Thoracic aorta (tissue), 2 donors: ENCODE results near the gene NWD2. TPM values are rescaled to one million over a fixed set of nuclear protein-coding genes. Genes with fewer than 3 reads are reported as not detected.

ENCODE experiments used
- ATAC-seq: fragments of 150-250 bp; one replicate; pipeline ENCODE4 v1.8.0; 2017; ENCODE audit warnings: low read depth; ENCODE audit not compliant: insufficient number of reproducible peaks, low FRiP score
- DNase-seq: peaks from one replicate; pipeline ENCODE4 v3.0.0-alpha.2; 2020; ENCODE audit warnings: low spot score
- H3K27ac ChIP-seq, 2 donors: fragments of 200-600 bp; sonication (generic); 1 replicate in 1 of 2; 2 replicates in 1 of 2; pipeline ENCODE4 v1.5.1; 2016; ENCODE audit warnings: mild to moderate bottlenecking in 2 of 2, moderate library complexity in 2 of 2
- H3K27me3 ChIP-seq: fragments of 200-600 bp; sonication (generic); replicated peaks from 2 replicates; pipeline ENCODE4 v1.6.0; 2016; ENCODE audit warnings: mild to moderate bottlenecking; ENCODE audit not compliant: insufficient read depth
- H3K36me3 ChIP-seq: fragments of 200-600 bp; sonication (generic); one replicate; pipeline ENCODE4 v1.5.1; 2016
- H3K4me1 ChIP-seq, 2 donors: fragments of 200-600 bp; sonication (generic); 1 replicate in 1 of 2; 2 replicates in 1 of 2; pipeline versions ENCODE4 v1.5.1 to v1.6.0; 2016; ENCODE audit warnings: low read depth in 2 of 2, mild to moderate bottlenecking in 1 of 2; ENCODE audit not compliant: control insufficient read depth in 1 of 2
- H3K4me3 ChIP-seq: fragments of 200-600 bp; sonication (generic); 2 replicates; pipeline ENCODE4 v1.5.1; 2016; ENCODE audit warnings: mild to moderate bottlenecking
- H3K9me3 ChIP-seq: fragments of 200-600 bp; sonication (generic); 2 replicates; pipeline ENCODE4 v1.5.1; 2016
- CTCF ChIP-seq: fragments of 200-600 bp; sonication (generic); IDR thresholded peaks from one replicate; pipeline ENCODE4 v1.5.1; 2019; ENCODE audit warnings: antibody characterized with exemption
- total RNA-seq, 2 donors: library from RNA; depleted of rRNA; stranded (reverse); fragments of >200 nt; gene quantifications; one replicate each; pipeline versions ENCODE4 v1.1.0 to v1.2.3, GENCODE V29; 2016

Gene NWD2
- total RNA-seq, 2 donors from 2014 or later, result not detected

DNA sequence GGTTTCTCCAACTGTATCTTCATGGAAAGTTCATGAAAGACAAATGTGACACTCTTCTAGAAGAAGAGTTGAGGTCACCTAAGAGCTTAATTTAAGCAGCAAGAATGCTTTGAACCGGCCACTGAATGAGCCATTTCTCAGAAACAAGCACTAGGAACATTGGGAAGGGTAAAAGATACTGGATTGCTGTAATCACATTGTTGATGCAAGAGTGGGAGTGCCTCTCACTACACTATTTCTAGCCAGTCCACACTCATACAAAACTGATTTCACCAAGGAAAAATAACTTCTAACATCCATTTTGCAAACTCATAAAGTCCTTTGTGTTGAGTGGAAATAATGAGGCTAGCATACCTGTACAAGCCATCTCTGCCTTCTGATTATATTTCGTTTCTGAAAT is 221.3 kb downstream of the NWD2 start:
- H3K9me3 ChIP-seq, result no peaks in the 10 kb centered on the region
- H3K4me3 ChIP-seq, result no peak overlapping the region
- no peaks in the 10 kb centered on the region for H3K27me3 ChIP-seq
- DNase-seq (no peak), ATAC-seq (no peak)
- H3K36me3 ChIP-seq, result no peaks in the 10 kb centered on the region
- TF ChIP-seq CTCF, result no peak
- H3K4me1 ChIP-seq, result no peaks in the 10 kb centered on the region
- H3K27ac ChIP-seq, result no peak overlapping the region

GRCh38 chr4:37467223-37467622 is 222.7 kb downstream of the NWD2 start:
- no peak overlapping the region for H3K4me3 ChIP-seq
- DNase-seq, result no peak
- TF ChIP-seq CTCF, result no peak
- no peak for ATAC-seq
- no peaks in the 10 kb centered on the region for H3K4me1 ChIP-seq
- no peaks in the 10 kb centered on the region for H3K36me3 ChIP-seq
- H3K9me3 ChIP-seq, result no peaks in the 10 kb centered on the region
- H3K27me3 ChIP-seq, result no peaks in the 10 kb centered on the region
- no peak overlapping the region for H3K27ac ChIP-seq

DNA sequence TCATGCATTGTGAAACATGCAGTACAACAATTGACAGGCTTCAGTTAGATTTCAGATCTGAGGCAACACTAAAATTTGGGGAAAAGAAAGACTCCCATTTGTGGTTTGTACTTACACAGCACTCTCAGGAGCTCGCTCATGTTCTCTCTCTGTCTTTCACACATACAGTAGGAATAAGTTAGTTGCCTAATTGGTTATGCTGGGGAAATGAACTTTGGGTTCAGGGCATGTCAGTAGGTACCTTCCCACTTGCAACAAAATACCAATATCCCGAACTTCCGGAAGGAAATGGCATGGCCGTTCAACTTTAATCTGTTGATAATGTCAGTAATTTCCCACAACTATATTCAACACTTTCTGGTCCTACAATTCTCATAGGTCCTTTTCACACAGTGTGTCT is 223.3 kb downstream of the NWD2 start:
- Histone ChIP-seq H3K4me3 (no peak overlapping the region), H3K9me3 (no peaks in the 10 kb centered on the region), H3K4me1 (no peaks in the 10 kb centered on the region), H3K36me3 (no peaks in the 10 kb centered on the region), H3K27me3 (no peaks in the 10 kb centered on the region), H3K27ac (no peak overlapping the region)
- DNase-seq, result no peak
- no peak for ATAC-seq
- TF ChIP-seq CTCF, result no peak

DNA sequence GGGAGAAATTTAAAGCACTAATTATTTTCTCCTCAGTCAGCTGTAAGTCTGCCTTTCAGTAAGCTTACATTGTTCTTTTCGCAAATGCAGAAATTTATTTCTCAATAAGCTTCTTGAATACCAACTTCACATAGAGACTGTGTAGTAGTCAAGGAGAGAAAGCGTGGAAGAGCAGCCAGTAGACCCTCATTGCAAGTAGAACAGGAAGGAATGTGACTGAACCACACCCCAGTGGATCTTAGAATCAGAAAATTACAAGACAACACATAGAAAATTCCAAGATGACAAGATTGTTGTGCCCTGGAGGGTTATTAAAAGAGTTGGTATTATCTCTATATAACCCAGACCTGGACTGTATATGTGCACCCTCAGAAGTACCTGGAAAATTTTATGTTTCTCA is 224.7 kb downstream of the NWD2 start:
- Histone ChIP-seq H3K27me3 (no peaks in the 10 kb centered on the region), H3K27ac (no peak overlapping the region), H3K4me3 (no peak overlapping the region), H3K9me3 (no peaks in the 10 kb centered on the region), H3K4me1 (no peaks in the 10 kb centered on the region), H3K36me3 (no peaks in the 10 kb centered on the region)
- DNase-seq (no peak), ATAC-seq (no peak)
- no peak for TF ChIP-seq CTCF

DNA sequence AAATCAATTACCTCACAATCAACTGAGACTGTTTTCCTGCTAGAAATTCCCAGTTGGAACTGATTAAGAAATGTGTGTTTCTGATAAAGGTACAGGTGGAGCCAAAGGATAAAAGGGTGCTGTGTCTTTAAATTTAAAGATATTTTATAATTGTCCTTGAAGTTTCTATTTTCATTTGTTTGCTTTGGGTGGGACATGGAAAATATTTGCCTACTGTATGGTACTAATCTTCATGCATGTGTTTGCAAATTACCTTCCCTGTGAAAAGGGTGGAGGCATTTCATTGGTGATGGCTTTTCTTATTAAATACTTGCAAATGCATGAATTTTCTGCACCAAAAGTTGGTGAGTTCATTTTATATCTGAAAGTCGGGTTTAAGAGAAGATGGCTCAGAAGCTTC is 225.7 kb downstream of the NWD2 start:
- H3K4me3 ChIP-seq, result no peak overlapping the region
- no peak for TF ChIP-seq CTCF
- no peaks in the 10 kb centered on the region for H3K36me3 ChIP-seq
- ATAC-seq (no peak), DNase-seq (no peak)
- H3K27me3 ChIP-seq, result no peaks in the 10 kb centered on the region
- H3K4me1 ChIP-seq, result no peaks in the 10 kb centered on the region
- H3K9me3 ChIP-seq, result no peaks in the 10 kb centered on the region
- no peak overlapping the region for H3K27ac ChIP-seq
